Stimulated activated CD4-positive, alpha-beta T cell treated with anti-CD3 and anti-CD28 coated beads, Interleukin-2, amount 100 ng/mL, for 4 hours (primary cell): Measurements from ENCODE around the gene MESP2.

Experiments
- DNase-seq: peaks from one replicate; pipeline ENCODE4 v3.0.0-alpha.2; 2020; ENCODE audit warnings: low read depth

The MESP2 gene, protein sequence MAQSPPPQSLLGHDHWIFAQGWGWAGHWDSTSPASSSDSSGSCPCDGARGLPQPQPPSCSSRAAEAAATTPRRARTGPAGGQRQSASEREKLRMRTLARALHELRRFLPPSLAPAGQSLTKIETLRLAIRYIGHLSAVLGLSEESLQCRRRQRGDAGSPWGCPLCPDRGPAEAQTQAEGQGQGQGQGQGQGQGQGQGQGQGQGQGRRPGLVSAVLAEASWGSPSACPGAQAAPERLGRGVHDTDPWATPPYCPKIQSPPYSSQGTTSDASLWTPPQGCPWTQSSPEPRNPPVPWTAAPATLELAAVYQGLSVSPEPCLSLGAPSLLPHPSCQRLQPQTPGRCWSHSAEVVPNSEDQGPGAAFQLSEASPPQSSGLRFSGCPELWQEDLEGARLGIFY

GRCh38 chr15:89776274-89777072 lies at the start of gene MESP2:
MESP2 (plus strand) TSS chr15:89776332; CDS start chr15:89776358, 26 bp downstream.
- no peak for DNase-seq

- no peak for DNase-seq
These were observed 47.9 kb upstream of the MESP2 start for GRCh38 chr15:89728254-89728653.

GRCh38 chr15:89731275-89731674 lies 44.9 kb upstream of the MESP2 start:
- DNase-seq: no peak

- DNase-seq: no peak
These were observed 43.5 kb upstream of the MESP2 start for GRCh38 chr15:89732451-89733172.

DNA sequence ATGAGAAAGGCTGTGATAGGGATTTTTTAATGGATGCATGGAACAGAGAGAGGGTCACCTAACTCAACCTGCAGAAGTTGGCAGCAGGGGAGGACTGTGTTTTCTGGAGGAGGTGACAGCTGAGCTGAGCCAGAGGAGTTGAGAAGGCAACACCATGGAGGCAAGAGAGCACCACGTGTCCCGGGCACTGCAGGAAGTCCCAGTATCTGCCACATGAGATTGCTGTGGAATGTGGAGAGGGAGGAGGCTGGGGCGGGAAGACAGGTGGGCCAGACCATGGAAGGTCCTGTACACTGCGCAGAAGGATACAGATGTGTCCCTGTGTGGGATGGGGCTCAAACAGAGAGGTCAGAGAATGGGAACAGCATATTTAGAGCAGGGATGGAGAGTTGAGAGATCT lies 40.4 kb upstream of the MESP2 start:
- DNase-seq: no peak

DNA sequence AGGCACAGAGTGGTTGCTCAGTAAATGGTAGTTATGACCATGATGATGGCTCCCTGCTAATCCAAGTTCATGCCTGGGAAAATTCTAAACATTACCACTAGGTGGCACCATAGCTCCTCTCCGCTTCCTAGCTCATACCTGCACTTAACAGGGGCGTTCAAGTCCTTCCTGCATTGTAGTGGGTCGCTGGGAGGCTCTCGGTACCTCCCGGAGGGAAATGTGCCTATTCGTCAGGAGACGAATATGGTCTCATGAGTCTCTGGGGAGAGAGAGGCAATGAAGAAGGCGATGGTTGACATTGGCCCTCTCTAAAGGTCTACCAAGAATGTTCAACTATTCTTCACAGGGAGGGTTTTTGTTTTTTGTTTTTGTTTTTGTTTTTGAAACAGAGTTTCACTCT lies 36.0 kb upstream of the MESP2 start:
- peak; percentile 39 for DNase-seq

GRCh38 chr15:89743011-89743410 lies 33.1 kb upstream of the MESP2 start:
- no peak for DNase-seq

- DNase-seq: no peak
These were observed 32.5 kb upstream of the MESP2 start for GRCh38 chr15:89743594-89743993.

DNA sequence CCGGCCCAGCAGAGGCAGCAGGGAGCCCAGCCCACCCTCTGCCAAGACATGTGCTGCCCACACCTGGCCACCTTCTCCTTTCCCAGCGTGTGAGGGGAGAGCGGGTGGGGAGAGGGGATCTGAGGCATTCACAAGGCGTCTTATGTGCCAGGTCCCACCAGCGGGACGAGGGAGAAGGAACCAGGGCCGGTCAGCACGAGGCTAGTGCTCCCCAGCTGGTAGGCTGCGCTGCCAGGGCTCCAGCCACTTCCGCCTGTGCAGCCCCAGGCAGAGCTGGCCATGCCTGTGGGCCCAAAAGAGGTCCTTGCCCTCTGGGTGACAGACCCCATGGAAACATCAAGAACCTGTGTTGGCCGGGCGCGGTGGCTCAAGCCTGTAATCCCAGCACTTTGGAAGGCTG lies 31.0 kb upstream of the MESP2 start:
- no peak for DNase-seq

GRCh38 chr15:89745768-89746167 lies 30.4 kb upstream of the MESP2 start:
- DNase-seq: no peak

DNA sequence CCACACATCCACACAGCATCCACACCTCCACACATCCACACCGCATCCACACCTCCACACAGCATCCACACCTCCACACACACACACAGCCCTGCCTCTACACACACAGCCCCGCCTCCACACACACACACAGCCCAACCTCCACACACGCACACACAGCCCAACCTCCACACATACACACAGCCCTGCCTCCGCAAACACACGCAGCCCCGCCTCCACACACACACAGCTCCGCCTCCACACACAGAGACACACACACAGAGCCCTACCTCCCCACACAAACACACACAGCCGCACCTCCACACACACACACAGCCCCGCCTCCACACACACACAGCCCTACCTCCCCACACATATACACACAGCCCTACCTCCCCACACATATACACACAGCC lies 29.7 kb upstream of the MESP2 start:
- no peak for DNase-seq

DNA sequence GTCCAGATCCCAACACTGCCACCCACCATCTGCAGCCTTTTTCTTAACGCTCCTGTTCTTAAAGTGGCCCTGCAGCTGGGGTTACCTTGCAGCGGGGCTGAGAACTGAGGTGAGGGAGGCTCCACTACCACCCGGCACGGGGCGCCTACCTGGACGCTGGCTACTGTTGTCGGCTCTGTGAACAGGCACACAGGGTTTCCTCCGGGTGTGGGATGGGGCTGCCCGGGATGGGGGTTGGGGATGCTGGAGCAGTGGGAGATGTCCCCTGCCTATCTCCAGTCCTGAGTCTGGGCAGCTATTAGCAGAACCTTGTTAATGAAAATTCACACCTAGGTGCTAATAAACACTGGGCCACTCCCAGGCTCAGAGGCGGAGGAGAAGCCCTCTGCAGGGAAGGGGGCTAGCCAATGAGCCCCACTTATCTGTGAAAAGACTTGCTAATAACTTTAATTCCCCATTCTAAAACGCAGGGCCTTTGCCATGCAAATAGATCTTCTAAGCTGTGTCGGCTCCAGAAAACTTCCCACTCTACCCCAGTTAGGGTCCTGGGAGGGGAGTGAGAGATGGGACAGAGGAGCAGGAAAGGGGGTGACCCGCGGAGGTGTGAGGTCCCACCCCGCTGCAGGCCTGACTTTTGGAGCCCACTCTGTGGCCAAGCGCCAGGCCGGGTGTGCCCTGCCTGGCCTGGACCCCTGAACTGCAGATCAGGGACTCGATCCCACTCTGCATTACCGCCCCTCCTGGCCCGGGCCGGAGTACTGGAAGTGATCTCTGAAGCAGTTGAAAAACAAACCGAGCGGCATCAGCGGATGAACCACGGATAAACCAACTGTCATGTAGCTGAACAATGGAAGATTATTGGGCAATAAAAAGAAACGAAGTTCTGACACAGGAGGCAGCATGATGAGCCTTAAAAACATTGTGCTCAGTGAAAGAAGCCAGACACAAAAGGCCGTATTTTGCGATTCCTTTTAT lies 28.1 kb upstream of the MESP2 start:
- no peak for DNase-seq

DNA sequence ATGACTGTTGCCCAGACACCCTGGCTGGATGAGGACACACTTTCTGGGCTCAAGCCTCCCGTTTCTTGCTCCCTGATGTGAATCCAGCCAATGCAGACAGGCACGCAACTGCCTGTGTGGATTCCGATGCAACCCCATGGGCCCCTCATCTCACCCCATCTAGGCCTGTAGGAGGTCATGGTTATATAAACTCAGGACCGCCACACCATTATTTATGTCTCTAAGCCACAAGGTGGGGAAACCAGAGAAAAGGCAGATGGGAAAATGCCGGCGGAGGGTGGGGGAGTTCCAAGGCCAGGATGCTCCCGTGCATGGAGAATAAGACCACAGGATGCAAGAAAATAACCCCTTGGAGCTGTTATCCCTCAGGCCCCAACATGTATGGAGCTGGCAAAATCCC lies 27.1 kb upstream of the MESP2 start:
- no peak for DNase-seq

- no peak for DNase-seq
These were observed 26.6 kb upstream of the MESP2 start for GRCh38 chr15:89749526-89749925.

- no peak for DNase-seq
These were observed 26.1 kb upstream of the MESP2 start for GRCh38 chr15:89749951-89750559.

DNA sequence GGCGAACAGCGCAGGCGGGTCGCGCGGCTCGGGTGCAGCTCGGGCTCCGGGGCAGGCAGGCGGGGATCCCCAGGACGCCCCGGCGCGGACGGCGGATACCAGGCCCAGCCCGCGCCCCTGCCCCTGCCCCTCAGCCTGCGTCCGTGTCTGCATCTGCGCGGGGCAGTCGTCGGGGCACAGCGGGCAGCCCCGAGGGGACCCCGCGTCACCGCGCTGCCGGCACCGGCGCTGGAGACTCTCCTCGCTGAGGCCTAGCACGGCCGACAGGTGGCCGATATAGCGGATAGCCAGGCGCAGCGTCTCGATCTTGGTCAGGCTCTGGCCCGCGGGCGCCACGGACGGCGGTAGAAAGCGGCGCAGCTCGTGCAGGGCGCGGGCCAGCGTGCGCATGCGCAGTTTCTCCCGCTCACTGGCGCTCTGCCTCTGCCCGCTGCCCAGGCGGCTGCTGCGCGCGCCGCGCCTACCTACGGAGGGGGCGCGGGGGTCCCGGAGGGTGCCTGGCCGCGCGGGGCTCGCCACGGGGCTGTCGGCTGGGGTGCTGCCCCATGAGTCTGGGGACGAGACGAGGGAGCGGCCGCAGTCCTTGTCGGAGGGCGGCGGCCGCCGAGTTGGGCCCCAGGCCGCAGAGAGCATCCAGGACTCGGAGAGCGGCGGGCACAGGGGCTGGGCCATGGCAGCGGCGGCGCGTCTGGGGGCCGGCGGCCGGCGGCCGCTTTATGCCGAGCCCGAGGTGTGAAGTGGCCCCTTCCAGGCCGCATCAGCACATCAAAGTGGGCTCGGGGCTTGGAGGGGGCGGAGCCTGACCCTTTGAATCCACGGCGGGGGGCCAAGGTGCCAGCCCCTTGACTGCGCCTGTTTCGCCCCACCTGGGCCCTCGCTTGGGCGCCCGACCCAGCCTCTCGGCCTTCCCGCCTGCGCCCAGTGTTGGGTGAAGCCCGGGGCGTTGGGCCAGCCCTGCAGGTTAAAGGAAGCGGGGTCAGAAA lies 25.3 kb upstream of the MESP2 start, which contains the start of gene MESP1:
TSS of gene MESP1 (minus strand) at position 690 of the 983 bp plus-strand sequence. CDS start at position 672, 18 bp downstream.
- DNase-seq: peak; percentile 77

- DNase-seq: no peak
These were observed 24.4 kb upstream of the MESP2 start for GRCh38 chr15:89751748-89752147.

DNA sequence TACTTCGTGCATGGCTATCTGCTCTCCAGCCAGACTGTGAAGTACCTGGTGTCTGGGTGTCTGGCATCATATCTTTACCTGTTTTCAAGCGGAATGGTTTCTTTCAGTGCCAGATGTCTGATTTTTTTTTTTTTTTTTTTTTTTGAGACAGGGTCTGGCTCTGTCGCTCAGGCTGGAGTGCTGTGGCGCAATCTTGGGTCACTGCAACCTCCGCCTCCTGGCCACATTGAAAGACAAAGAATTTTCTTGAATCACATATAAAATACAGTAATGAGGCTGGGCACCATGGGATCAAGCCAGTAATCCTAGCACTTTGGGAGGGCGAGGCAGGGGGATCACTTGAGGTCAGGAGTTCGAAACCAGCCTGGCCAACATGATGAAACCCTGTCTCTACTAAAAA lies 22.3 kb upstream of the MESP2 start:
- no peak for DNase-seq

DNA sequence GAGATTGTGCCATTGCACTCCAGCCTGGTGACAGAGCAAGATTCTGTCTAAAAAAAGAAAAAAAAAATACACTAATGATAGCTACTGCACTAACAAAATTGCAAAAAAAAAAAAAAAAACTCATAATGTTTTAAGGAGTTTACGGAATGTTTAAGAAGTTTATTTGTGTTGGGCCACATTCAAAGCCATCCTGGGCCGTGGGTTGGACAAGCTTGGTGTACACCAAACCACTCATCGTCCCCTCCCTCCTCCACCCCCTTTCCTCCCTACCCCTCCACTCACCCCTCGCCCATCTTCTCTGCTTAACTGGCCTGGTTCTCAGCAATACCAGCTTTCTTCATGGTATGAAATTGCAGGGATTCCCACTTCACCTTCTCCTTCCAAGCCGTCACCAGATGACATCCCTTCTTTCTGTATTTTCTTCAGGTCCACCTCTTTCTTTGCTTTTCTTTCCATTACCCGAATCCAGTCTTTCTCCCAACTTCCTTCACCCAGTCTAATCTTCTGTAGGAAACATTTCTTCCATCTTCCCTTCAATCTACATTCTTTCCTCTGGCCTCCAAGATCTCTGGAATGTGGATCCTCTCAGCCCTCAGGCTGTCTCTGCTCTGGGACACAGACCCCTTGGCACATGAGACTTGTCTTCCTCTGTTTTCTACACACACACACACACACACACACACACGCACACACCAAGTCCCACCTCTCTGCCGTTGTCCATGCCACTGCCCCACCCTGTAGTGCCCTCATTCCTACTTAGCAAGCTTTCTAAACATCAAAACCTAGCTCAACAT lies 21.6 kb upstream of the MESP2 start:
- DNase-seq: no peak
